ENCODE results near the gene OBI1.

DNA sequence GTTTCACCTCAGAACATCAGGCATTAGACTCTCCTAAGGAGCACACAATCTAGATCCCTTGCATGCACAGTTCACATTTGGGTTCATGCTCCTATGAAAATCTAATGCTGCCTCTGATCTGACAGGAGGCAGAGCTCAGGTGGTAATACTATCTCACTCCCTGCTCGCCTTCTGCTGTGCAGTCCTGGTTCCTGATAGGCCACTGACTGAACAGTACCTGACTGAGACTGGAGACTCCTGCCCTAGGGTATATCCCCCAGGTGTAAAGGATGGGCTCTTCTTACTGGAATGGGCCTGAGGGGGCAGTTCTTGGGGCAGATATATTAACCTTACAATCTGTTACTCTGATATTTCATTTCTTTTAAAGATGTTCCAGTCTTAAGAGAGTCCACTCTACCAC lies 6.3 kb downstream of the OBI1 start:
- TF ChIP-seq EZH2phosphoT487 (IDR thresholded peaks at IDR 0.05; ENCODE audit: low read length) (no peak), EZH2 (optimal IDR thresholded peaks at IDR 0.05; ENCODE audit: low read depth, low read length) (no peak)
- TF ChIP-seq, protein P1, sequence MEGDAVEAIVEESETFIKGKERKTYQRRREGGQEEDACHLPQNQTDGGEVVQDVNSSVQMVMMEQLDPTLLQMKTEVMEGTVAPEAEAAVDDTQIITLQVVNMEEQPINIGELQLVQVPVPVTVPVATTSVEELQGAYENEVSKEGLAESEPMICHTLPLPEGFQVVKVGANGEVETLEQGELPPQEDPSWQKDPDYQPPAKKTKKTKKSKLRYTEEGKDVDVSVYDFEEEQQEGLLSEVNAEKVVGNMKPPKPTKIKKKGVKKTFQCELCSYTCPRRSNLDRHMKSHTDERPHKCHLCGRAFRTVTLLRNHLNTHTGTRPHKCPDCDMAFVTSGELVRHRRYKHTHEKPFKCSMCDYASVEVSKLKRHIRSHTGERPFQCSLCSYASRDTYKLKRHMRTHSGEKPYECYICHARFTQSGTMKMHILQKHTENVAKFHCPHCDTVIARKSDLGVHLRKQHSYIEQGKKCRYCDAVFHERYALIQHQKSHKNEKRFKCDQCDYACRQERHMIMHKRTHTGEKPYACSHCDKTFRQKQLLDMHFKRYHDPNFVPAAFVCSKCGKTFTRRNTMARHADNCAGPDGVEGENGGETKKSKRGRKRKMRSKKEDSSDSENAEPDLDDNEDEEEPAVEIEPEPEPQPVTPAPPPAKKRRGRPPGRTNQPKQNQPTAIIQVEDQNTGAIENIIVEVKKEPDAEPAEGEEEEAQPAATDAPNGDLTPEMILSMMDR (IDR thresholded peaks at IDR 0.05; ENCODE audit: low read length) = no peak

All from MM.1S (cell line).